GM23248 (cell line): ENCODE measurements around the gene DCDC2B. TPM values are rescaled to one million over a fixed set of nuclear protein-coding genes. Genes with fewer than 3 reads are reported as not detected.

ENCODE experiments used
- DNase-seq: peaks from one replicate; pipeline ENCODE4 v3.0.0-alpha.2; 2015
- H2AFZ ChIP-seq: fragments of 200-600 bp; sonication (generic); 2 replicates; pipeline ENCODE4 v1.6.1; 2016; ENCODE audit warnings: antibody characterized with exemption
- H3F3A ChIP-seq: fragments of 200-600 bp; sonication (generic); 2 replicates; pipeline ENCODE4 v1.6.1; 2016; ENCODE audit warnings: mild to moderate bottlenecking, antibody characterized with exemption, mixed run types; ENCODE audit not compliant: insufficient read depth
- H3K27ac ChIP-seq: fragments of 200-600 bp; sonication (generic); 2 replicates; pipeline ENCODE4 v1.5.1; 2016; ENCODE audit warnings: mild to moderate bottlenecking
- H3K27me3 ChIP-seq: fragments of 200-600 bp; sonication (generic); replicated peaks from 2 replicates; pipeline ENCODE4 v1.6.1; 2016; ENCODE audit warnings: mild to moderate bottlenecking; ENCODE audit not compliant: insufficient read depth
- H3K36me3 ChIP-seq: fragments of 200-600 bp; sonication (generic); 2 replicates; pipeline ENCODE4 v1.6.1; 2016; ENCODE audit warnings: low read depth, mild to moderate bottlenecking
- H3K4me1 ChIP-seq: fragments of 200-600 bp; sonication (generic); 2 replicates; pipeline ENCODE4 v1.6.1; 2016; ENCODE audit warnings: mild to moderate bottlenecking; ENCODE audit not compliant: insufficient read depth
- H3K4me2 ChIP-seq: fragments of 200-600 bp; sonication (generic); one replicate; pipeline ENCODE4 v1.6.1; 2016; ENCODE audit warnings: mild to moderate bottlenecking; ENCODE audit not compliant: unreplicated experiment
- H3K4me3 ChIP-seq: fragments of 200-600 bp; sonication (generic); 2 replicates; pipeline ENCODE4 v1.5.1; 2016; ENCODE audit warnings: mild to moderate bottlenecking
- H3K79me2 ChIP-seq: fragments of 200-600 bp; sonication (generic); 2 replicates; pipeline ENCODE4 v1.6.1; 2016; ENCODE audit warnings: mild to moderate bottlenecking; ENCODE audit not compliant: insufficient read depth
- H3K9ac ChIP-seq: fragments of 200-600 bp; sonication (generic); 2 replicates; pipeline ENCODE4 v1.6.1; 2016; ENCODE audit warnings: mild to moderate bottlenecking
- H3K9me2 ChIP-seq: fragments of 200-600 bp; sonication (generic); 2 replicates; pipeline ENCODE4 v1.6.1; 2016; ENCODE audit warnings: mixed run types, mild to moderate bottlenecking, moderate library complexity; ENCODE audit not compliant: insufficient read depth
- H3K9me3 ChIP-seq: fragments of 200-600 bp; sonication (generic); one replicate; pipeline ENCODE4 v1.6.1; 2017; ENCODE audit warnings: low read depth
- H4K20me1 ChIP-seq: fragments of 200-600 bp; sonication (generic); 2 replicates; pipeline ENCODE4 v1.6.0; 2016; ENCODE audit not compliant: insufficient read depth
- EZH2 ChIP-seq: fragments of 200-600 bp; sonication (generic); IDR thresholded peaks from 2 replicates; pipeline ENCODE4 v1.6.1; 2018; ENCODE audit warnings: antibody characterized with exemption, mild to moderate bottlenecking; ENCODE audit not compliant: insufficient read depth, poor library complexity, severe bottlenecking
- EZH2phosphoT487 ChIP-seq: fragments of 200-600 bp; sonication (generic); IDR thresholded peaks from 2 replicates; pipeline ENCODE4 v1.6.1; 2018; ENCODE audit warnings: antibody characterized with exemption, moderate library complexity, mild to moderate bottlenecking, low read depth; ENCODE audit not compliant: insufficient read depth
- WGBS, 2 experiments: methylation state at CpG; one replicate each; pipeline ENCODE4 v1.1.6; 2015 to 2017; ENCODE audit warnings: low lambda C conversion rate in 2 of 2, low coverage in 1 of 2; ENCODE audit errors: missing lambda C conversion rate in 2 of 2; 5-methylcytosine and 5-hydroxymethylcytosine counted together
- in situ Hi-C: fragments of 300-500 bp; cut with MboI; formaldehyde crosslinking; loops from 2 replicates; pipeline ENCODE4 v1.15.0; 2020
- polyA plus RNA-seq: library from polyadenylated mRNA; unstranded; fragments of >200 nt; fragmentation: Nextera tagmentation; extraction: Ambion mirVana; gene quantifications from 2 replicates; pipeline ENCODE4 v1.2.1, GENCODE V29; 2016
- total RNA-seq: library from RNA; depleted of rRNA; stranded (reverse); fragments of >200 nt; shearing (Covaris generic); gene quantifications from 2 replicates; pipeline ENCODE4 v1.2.3, GENCODE V29; 2014; rRNA removed

The DCDC2B gene
- total and polyA plus RNA-seq, 2 experiments from 2014 or later, result 0.21 TPM; not detected in 1

DNA sequence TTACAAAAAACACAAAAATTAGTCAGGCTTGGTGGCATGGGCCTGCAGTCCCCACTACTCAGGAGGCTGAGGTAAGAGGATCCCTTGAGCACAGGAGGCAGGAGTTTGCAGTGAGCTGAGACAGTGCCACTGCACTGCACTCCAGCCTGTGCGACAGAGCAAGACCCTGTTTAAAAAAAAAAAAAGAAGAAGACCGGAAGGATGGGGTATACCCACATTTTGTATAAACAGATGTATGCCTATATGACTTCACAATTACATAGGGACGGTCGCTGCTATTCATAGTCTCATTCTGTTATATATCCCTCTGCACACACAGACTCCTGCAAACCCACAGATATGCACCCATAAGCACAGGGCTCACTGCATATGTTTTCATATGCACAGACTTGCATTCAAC, 54.9 kb downstream of the DCDC2B start:
- Histone ChIP-seq H3K36me3 (no peaks in the 10 kb centered on the region), H3K27ac (no peak overlapping the region), H3K9me2 (no peaks in the 10 kb centered on the region), H2AFZ (no peak overlapping the region), H3K9ac (no peak overlapping the region), H3K79me2 (no peaks in the 10 kb centered on the region), H3F3A (no peaks in the 10 kb centered on the region), H3K4me2 (no peak overlapping the region), H3K4me1 (no peaks in the 10 kb centered on the region), H4K20me1 (no peaks in the 10 kb centered on the region), H3K4me3 (no peak overlapping the region), H3K27me3 (no peaks in the 10 kb centered on the region), H3K9me3 (no peaks in the 10 kb centered on the region)
- no peak for DNase-seq
- TF ChIP-seq EZH2, result no peak
- no peak for TF ChIP-seq EZH2phosphoT487
- in situ Hi-C loops, result no loop called here
- 81 to 88% methylated on average over 4 of the region's 4 CpGs for WGBS, 2 experiments

Other genes starting within 250 kb of the DCDC2B start
- 41.7 and 50.6 TPM in 2 replicates for gene KHDRBS1, start 195.2 kb upstream of the DCDC2B start, total RNA-seq
- 65.7 and 68.6 TPM in 2 replicates for gene KHDRBS1, start 195.2 kb upstream of the DCDC2B start, polyA plus RNA-seq
- gene TMEM39B, start 136.2 kb upstream of the DCDC2B start, total RNA-seq, result 5.7 and 6.8 TPM in 2 replicates
- 21.4 and 24.1 TPM in 2 replicates for gene TMEM39B, start 136.2 kb upstream of the DCDC2B start, polyA plus RNA-seq
- 52.9 and 56.0 TPM in 2 replicates for gene KPNA6, start 101.0 kb upstream of the DCDC2B start, total RNA-seq
- gene KPNA6, start 101.0 kb upstream of the DCDC2B start, polyA plus RNA-seq, result 38.3 and 39.9 TPM in 2 replicates
- 92.1 and 99.9 TPM in 2 replicates for gene TXLNA, start 29.4 kb upstream of the DCDC2B start, total RNA-seq
- gene TXLNA, start 29.4 kb upstream of the DCDC2B start, polyA plus RNA-seq, result 77.5 and 77.6 TPM in 2 replicates
- gene CCDC28B, start 8.5 kb upstream of the DCDC2B start, total RNA-seq, result 10.4 and 17.7 TPM in 2 replicates
- gene CCDC28B, start 8.5 kb upstream of the DCDC2B start, polyA plus RNA-seq, result 19.7 TPM in 2 replicates
- 0.97 and 1.4 TPM in 2 replicates for gene IQCC, start 3.4 kb upstream of the DCDC2B start, total RNA-seq
- gene IQCC, start 3.4 kb upstream of the DCDC2B start, polyA plus RNA-seq, result 1.7 and 2.2 TPM in 2 replicates
- gene TMEM234, start 13.3 kb downstream of the DCDC2B start, total RNA-seq, result 12.5 and 23.5 TPM in 2 replicates
- 25.6 and 26.1 TPM in 2 replicates for gene TMEM234, start 13.3 kb downstream of the DCDC2B start, polyA plus RNA-seq
- 266 and 286 TPM in 2 replicates for gene EIF3I, start 13.3 kb downstream of the DCDC2B start, total RNA-seq
- gene EIF3I, start 13.3 kb downstream of the DCDC2B start, polyA plus RNA-seq, result 259 and 265 TPM in 2 replicates
- 3.0 and 4.2 TPM in 2 replicates for gene FAM167B, start 38.1 kb downstream of the DCDC2B start, total RNA-seq
- gene FAM167B, start 38.1 kb downstream of the DCDC2B start, polyA plus RNA-seq, result 5.0 and 5.1 TPM in 2 replicates
- not detected in 2 replicates for gene LCK, start 42.2 kb downstream of the DCDC2B start, total RNA-seq
- 0.24 TPM in 1 of 2 replicates, not detected in the other for gene LCK, start 42.2 kb downstream of the DCDC2B start, polyA plus RNA-seq
- gene HDAC1, start 83.0 kb downstream of the DCDC2B start, total RNA-seq, result 52.5 and 58.5 TPM in 2 replicates
- gene HDAC1, start 83.0 kb downstream of the DCDC2B start, polyA plus RNA-seq, result 53.8 and 56.9 TPM in 2 replicates
- gene MARCKSL1, start 127.1 kb downstream of the DCDC2B start, total RNA-seq, result 13.5 and 16.6 TPM in 2 replicates
- 22.1 and 22.2 TPM in 2 replicates for gene MARCKSL1, start 127.1 kb downstream of the DCDC2B start, polyA plus RNA-seq
- 1.1 and 3.2 TPM in 2 replicates for gene FAM229A, start 153.4 kb downstream of the DCDC2B start, total RNA-seq
- 2.9 and 3.1 TPM in 2 replicates for gene FAM229A, start 153.4 kb downstream of the DCDC2B start, polyA plus RNA-seq
- 0.22 TPM in 1 of 2 replicates, not detected in the other for gene TSSK3, start 153.4 kb downstream of the DCDC2B start, total RNA-seq
- 0.47 TPM in 1 of 2 replicates, not detected in the other for gene TSSK3, start 153.4 kb downstream of the DCDC2B start, polyA plus RNA-seq
- gene BSDC1, start 185.4 kb downstream of the DCDC2B start, total RNA-seq, result 83.8 and 94.9 TPM in 2 replicates
- gene BSDC1, start 185.4 kb downstream of the DCDC2B start, polyA plus RNA-seq, result 47.5 and 47.8 TPM in 2 replicates